T-helper 2 cell treated with Interferon-gamma antibody and Interleukin-4, amounts not matched to agents 100 ng/mL and 5 ng/mL, for 36 hours (primary cell): Measurements from ENCODE around the gene SGO2. TPM values are rescaled to one million over a fixed set of nuclear protein-coding genes. Genes with fewer than 3 reads are reported as not detected.
"Not testable (repeated sequence)": the region's sequence is repeated elsewhere in the genome, so short reads cannot be mapped to it uniquely, and the experiment has no call there.

Source experiments
- intact Hi-C: fragments of 100-400 bp; cut with micrococcal nuclease; formaldehyde crosslinking; loops from one replicate; pipeline ENCODE4 v1.15.1; 2023
- total RNA-seq: library from RNA; stranded (reverse); gene quantifications from 2 replicates; pipeline ENCODE4 v1.2.3, GENCODE V29; 2022

SGO2 gene
- total RNA-seq, 1 donor from 2014 or later: 45.0 TPM

- intact Hi-C loops: no loop called here
Observed at GRCh38 chr2:200619279-200619678, 93.3 kb downstream of the SGO2 start.

GRCh38 chr2:200620606-200621390, 94.8 kb downstream of the SGO2 start:
- intact Hi-C loops: no loop called here

GRCh38 chr2:200622106-200622505, 96.1 kb downstream of the SGO2 start:
- intact Hi-C loops: no loop called here

DNA sequence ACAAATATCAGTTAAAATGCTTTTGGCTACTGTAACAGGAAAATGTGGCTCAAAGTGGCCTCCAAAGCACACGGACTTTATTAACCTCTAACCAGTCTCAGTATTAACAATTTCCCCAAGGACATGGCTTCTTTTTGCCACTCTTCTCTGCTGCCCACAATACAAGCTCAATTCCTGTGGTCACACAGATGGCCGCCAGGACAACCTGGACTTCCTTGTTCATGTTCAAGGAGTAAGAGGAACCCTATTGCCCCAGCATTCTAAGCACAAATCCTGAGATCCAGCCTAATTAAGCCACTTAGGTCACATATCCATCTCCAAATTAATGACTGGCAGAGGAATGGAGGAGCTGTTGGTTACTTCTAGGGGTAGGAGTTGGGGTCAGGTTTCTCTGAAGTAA, 98.0 kb downstream of the SGO2 start:
- intact Hi-C loops: no loop called here

DNA sequence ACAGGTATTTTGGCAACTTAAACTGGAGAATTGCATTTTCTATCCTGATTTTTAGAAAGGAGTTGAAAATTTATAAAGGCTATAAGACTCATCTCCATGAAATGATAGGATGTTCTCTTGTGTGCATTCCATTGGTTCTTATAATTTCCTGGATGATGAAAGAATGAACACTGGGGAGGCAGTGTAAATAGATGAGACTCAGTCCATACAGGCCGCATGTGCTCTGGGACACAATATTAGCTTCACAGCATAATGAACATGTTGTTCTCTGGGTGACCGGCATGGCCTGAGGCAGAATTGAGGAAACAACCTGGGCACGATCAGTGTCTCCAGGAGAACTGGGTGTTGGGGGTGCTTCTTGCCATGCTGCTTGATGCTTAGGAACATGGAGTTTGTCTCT, 98.7 kb downstream of the SGO2 start:
- intact Hi-C loops: no loop called here

- intact Hi-C loops: no loop called here
Observed at GRCh38 chr2:200625282-200625681, 99.3 kb downstream of the SGO2 start.

- intact Hi-C loops: no loop called here
Observed at GRCh38 chr2:200625958-200626363, 100.0 kb downstream of the SGO2 start.

DNA sequence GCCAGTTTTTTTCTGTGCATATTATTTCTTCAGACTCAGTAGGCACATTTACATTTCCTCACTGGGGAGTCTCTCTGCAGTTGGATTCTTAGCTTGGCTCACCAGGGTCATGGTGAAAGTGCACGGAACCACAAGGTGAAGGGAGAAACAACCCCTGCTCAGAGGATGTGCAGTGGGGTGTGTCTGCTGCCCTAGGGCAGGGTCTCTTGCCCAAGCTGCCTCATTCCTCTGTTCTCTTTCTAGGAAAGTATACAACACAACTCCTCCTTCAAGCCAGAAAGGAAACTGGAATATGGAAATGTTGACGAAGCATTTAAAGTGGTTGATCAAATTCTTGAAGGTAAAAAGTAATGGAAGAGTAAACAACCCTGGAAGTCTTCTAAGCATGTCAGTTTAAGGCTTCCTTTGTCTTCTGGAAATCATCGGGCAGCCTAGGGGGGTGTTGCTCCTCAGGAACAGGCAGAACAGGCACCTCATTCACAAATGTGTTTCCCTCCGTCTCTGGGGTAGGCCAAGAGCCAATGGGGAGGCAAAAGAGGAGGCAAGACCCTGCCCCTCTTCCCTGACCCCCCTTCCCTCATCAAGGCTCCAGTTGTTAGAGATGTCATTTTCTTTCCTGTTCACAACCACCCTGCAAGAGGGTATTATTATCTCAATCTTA, 101.2 kb downstream of the SGO2 start:
- intact Hi-C loops: no loop called here

DNA sequence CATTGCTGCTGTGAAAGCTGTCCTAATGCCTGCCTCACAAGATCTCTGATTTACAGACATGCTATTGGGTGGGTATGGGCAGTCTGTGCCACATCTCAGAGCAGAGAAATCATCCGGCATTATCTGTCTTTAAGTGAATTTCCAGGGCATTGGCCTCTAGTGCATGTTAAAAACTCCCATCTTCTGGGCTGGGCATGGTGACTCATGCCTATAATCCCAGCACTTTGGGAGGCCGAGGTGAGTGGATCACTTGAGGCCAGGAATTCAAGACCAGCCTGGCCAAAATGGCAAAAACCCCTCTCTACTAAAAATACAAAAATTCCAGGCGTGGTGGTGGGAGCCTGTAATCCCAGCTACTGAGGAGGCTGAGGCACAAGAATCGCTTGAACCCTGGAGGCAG, 102.5 kb downstream of the SGO2 start:
- intact Hi-C loops: not testable (repeated sequence)

DNA sequence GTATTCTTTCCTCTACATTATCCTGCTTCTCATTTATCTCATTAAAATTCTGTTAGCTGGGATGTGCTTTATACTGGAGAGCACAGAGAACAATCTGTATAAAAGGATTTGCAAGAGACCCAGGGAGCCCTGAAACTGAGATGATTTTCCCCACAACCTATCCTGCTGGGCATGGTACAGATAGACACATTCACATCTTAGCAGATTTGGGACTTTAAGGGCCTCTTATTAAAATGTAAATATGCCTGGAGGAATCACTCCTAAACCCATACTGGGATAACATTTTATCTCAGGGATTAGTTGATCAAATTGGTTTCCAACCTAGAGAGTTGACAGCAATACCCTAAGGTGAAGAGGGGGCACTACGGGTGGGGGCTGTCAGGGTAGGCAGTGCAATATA, 105.3 kb downstream of the SGO2 start:
- intact Hi-C loops: no loop called here

Other genes starting within 250 kb of the SGO2 start
- 52.4 and 54.0 TPM in 2 replicates for gene SPATS2L, start 219.5 kb upstream of the SGO2 start, total RNA-seq
- gene KCTD18, start 16.1 kb upstream of the SGO2 start, total RNA-seq: 14.8 and 15.1 TPM in 2 replicates
- 0.20 TPM in 1 of 2 replicates, not detected in the other for gene AOX1, start 59.8 kb downstream of the SGO2 start, total RNA-seq